Psoas muscle (tissue), 8 donors: ENCODE results near the gene SPG7. TPM values are rescaled to one million over a fixed set of nuclear protein-coding genes. Genes with fewer than 3 reads are reported as not detected.

Source experiments
- ATAC-seq, 4 donors: fragments of 200-7000 bp; cut with Tn5 transposase; one replicate each; pipeline ENCODE4 v1.9.1; 2020; ENCODE audit warnings: moderate library complexity in 3 of 4, mild to moderate bottlenecking in 2 of 4
- DNase-seq, 2 donors: peaks; one replicate each; pipeline ENCODE4 v3.0.0-alpha.2; 2020
- H3K27ac ChIP-seq: fragments of 200-600 bp; one replicate; pipeline ENCODE4 v1.8.0; 2022
- H3K27me3 ChIP-seq, 3 donors: fragments of 200-600 bp in 1 of 3; one replicate each; pipeline versions ENCODE4 v1.6.1 to v1.8.0; 2013 to 2022; ENCODE audit warnings: low read length in 2 of 3, mild to moderate bottlenecking in 2 of 3, moderate library complexity in 1 of 3; ENCODE audit not compliant: insufficient read depth in 3 of 3
- H3K36me3 ChIP-seq, 2 donors: fragments of 200-600 bp in 1 of 2; one replicate each; pipeline versions ENCODE4 v1.6.1 to v1.8.0; 2013 to 2022; ENCODE audit warnings: low read depth in 1 of 2, mild to moderate bottlenecking in 1 of 2, moderate library complexity in 1 of 2; ENCODE audit not compliant: insufficient read depth in 1 of 2
- H3K4me1 ChIP-seq: fragments of 200-600 bp; one replicate; pipeline ENCODE4 v1.8.0; 2022
- H3K4me3 ChIP-seq: fragments of 200-600 bp; one replicate; pipeline ENCODE4 v1.8.0; 2022; ENCODE audit warnings: mild to moderate bottlenecking
- H3K9me3 ChIP-seq: fragments of 200-600 bp; one replicate; pipeline ENCODE4 v1.8.0; 2022
- WGBS, 3 donors: extraction: QIAGEN DNeasy Blood & Tissue Kit; methylation state at CpG; one replicate each; pipeline versions ENCODE4 v1.1.6 to v1.1.7; 2013; 5-methylcytosine and 5-hydroxymethylcytosine counted together
- intact Hi-C, 2 donors: fragments of 100-400 bp; cut with DNase I; formaldehyde crosslinking; loops; one replicate each; pipeline versions ENCODE4 v1.11.0 to v1.14.2; 2022
- polyA plus RNA-seq, 3 donors: library from polyadenylated mRNA; stranded (reverse); fragments of 200-250 nt; gene quantifications; one replicate each; pipeline ENCODE4 v1.2.3, GENCODE V29; 2013
- total RNA-seq, 4 donors: library from RNA; stranded (reverse); fragmentation: NEBNext Ultra II Directional in 2 of 4; extraction: Animal tissue kit (Norgen Biotek cat#: 25700) in 2 of 4; gene quantifications; one replicate each; pipeline versions ENCODE4 v1.2.1 to v1.2.4, GENCODE V29; 2021 to 2023
- TF ChIP-seq, protein P1 (sequence below): fragments of 200-600 bp; IDR thresholded peaks from one replicate; pipeline ENCODE4 v1.8.0; 2022; ENCODE audit warnings: antibody characterized with exemption
- donor health status: healthy with polysubstance abuse.
- donor health status: DM: no; HTN: no; CAD: no; lungs with moderate emphysema.
- donor health status: Bipolar disorder and iron deficiency.
- donor health status: healthy.
- donor health status: DM: yes; HTN: yes; CAD: no.
- donor health status: DM: no; HTN: no; CAD: no.
- donor health status: DM: no; HTN: no; CAD: no.
- donor health status: DM: yes; HTN: yes; CAD: no.

The SPG7 gene
- total and polyA plus RNA-seq, 7 donors: 57.5 to 95.3 (median 86.8) TPM

DNA sequence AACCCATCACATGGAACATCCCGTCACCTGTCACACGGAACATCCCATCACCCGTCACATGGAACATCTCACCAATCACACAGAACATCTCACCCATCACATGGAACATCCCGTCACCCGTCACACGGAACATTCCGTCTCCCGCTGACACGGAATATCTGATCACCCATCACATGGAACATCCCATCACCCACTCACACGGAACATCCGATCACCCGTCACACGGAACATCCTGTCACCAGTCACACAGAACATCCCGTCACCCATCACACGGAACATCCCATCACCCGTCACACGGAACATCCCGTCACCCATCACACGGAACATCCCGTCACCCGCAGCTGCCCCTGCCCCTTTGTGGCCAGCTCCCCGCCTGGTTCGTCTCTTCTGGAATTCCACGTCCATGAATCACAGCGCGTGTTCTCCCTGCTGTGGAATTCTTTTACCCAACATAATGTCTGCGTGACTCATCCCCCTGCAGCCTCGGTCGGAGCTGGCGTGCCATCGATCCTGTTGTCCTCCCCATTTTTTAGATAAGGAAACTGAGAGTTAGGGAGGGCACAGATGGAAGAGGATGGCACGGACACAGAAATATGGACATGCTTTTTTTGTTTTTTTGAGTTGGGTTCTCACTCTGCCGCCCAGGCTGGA is 73.0 kb downstream of the SPG7 start:
- ATAC-seq (no peak), DNase-seq (no peak)
- no peaks in the 10 kb centered on the region for H3K36me3 ChIP-seq
- H3K9me3 ChIP-seq: no peaks in the 10 kb centered on the region
- peaks cover 0 to 25% (median 10%) of the 10 kb centered on the region in 3 donors for H3K27me3 ChIP-seq
- intact Hi-C loops: no loop called here
- H3K4me1 ChIP-seq: no peaks in the 10 kb centered on the region
- WGBS, 3 donors: 83 to 89% (median 88%) methylated on average over 33 of the region's 33 CpGs
- no peak overlapping the region for H3K27ac ChIP-seq
- TF ChIP-seq, protein P1, sequence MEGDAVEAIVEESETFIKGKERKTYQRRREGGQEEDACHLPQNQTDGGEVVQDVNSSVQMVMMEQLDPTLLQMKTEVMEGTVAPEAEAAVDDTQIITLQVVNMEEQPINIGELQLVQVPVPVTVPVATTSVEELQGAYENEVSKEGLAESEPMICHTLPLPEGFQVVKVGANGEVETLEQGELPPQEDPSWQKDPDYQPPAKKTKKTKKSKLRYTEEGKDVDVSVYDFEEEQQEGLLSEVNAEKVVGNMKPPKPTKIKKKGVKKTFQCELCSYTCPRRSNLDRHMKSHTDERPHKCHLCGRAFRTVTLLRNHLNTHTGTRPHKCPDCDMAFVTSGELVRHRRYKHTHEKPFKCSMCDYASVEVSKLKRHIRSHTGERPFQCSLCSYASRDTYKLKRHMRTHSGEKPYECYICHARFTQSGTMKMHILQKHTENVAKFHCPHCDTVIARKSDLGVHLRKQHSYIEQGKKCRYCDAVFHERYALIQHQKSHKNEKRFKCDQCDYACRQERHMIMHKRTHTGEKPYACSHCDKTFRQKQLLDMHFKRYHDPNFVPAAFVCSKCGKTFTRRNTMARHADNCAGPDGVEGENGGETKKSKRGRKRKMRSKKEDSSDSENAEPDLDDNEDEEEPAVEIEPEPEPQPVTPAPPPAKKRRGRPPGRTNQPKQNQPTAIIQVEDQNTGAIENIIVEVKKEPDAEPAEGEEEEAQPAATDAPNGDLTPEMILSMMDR: no peak
- no peak overlapping the region for H3K4me3 ChIP-seq

DNA sequence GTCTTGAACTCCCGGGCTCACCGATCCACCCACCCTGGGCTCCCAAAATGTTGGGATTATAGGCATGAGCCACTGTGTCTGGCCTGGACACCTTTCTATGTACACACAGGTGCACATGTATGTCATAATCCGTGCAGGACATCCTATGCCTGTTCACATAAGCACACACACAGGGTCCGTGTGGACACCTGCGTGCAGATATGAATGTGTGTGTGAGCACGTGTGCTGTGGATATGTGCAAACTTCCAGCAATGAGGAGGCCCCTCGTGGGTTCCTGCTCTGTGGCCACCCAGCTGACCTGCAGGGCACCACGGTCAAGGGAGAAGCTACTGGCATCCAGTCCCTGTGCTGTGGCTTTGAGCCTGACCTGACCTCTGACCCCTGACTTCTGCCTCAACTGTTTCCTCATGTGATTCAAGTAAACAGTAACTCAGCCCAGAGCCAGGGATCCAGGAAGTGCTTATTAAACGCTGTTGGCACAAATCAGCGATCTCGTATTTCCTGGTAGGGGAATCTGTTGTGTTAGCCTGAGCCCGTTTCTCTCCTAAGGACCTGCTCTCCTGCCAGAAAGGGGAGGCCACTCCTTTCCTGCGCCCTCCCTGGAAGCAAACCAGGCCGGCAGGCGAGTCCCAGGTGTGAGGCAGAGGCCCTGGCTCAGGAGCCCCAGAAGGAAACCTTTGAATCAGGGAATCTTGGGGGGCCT is 73.8 kb downstream of the SPG7 start:
- Histone ChIP-seq H3K27me3 (peaks cover 0 to 17% (median 8%) of the 10 kb centered on the region in 3 donors), H3K27ac (no peak overlapping the region), H3K9me3 (no peaks in the 10 kb centered on the region), H3K4me1 (no peaks in the 10 kb centered on the region), H3K4me3 (no peak overlapping the region), H3K36me3 (no peaks in the 10 kb centered on the region)
- TF ChIP-seq, protein P1: no peak
- no peak for ATAC-seq
- DNase-seq: no peak
- WGBS, 3 donors: 54 to 64% (median 57%) methylated on average over 15 of the region's 15 CpGs
- intact Hi-C loops: no loop called here

DNA sequence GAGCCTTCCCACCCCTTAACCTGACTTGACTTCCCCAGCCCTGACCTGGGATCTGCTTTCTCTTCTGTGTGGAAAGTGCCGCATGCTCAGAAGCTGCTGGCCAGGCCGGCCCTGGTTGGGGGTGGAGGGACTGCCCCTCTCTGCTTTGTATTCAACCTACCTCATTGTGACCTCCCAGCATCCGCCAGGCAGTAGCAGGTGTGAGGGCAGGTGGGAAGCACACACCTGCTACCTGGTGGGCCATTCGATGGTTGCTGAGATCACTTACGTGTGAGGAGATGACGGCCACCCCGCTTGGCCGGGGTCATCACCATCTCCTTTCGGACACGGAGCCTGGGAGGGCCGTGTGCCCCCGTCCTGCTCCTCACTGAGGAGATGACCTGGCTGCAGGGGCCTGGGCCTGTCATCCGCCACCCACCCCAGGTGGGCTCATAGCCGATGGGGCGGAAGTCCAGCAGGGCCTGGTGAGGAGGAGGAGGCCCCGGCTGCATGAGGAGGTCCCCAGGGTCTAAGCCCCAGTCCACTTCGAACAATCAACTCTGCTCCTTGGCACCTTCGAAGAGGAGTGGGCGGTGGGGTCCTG is 74.5 kb downstream of the SPG7 start:
- H3K27ac ChIP-seq: no peak overlapping the region
- H3K36me3 ChIP-seq: no peaks in the 10 kb centered on the region
- intact Hi-C loops: no loop called here
- DNase-seq (no peak), ATAC-seq (no peak)
- peaks cover 0 to 10% (median 3%) of the 10 kb centered on the region in 3 donors for H3K27me3 ChIP-seq
- 85 to 90% (median 90%) methylated on average over 18 to 19 of the region's 19 CpGs for WGBS, 3 donors
- no peaks in the 10 kb centered on the region for H3K9me3 ChIP-seq
- no peaks in the 10 kb centered on the region for H3K4me1 ChIP-seq
- no peak overlapping the region for H3K4me3 ChIP-seq
- TF ChIP-seq, protein P1: no peak

DNA sequence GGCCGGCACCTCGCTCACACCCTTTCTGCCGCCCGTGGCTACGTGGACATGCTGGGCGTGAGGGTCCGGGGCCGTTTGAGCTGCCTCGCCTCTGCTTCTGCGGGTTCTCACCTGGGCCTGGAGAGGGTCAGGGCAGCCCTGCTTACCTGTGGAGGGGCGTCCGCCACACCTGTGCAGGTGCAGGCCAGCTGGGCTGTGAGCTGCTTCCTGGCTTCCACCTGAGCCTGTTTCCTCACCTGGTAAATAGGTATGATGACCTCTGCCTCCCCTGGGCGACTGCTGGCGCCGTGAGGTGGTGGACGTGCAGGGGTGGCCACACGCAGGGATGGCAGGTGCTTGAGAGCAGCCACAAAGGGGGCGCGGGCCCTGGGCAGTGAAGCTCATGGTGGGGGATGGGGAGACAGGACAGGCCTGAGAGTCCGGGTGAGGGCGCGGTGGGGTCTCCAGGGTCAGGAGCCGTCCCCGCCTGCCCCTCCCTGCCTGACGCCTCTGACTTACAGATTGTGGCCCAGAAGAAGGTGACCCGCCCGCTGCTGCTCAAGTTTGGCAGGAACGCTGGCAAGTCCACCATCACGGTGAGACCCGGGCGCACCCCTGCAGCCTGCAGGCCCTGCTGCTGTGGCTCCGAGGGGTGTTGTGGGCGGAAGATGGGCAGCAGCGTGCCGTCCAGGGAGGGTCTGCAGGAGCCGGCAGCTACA is 75.1 kb downstream of the SPG7 start:
- peaks cover 0 to 5% (median 3%) of the 10 kb centered on the region in 3 donors for H3K27me3 ChIP-seq
- ATAC-seq (peak in 1 of 4 donors; percentile 26), DNase-seq (no peak)
- no peaks in the 10 kb centered on the region for H3K9me3 ChIP-seq
- H3K36me3 ChIP-seq: no peaks in the 10 kb centered on the region
- TF ChIP-seq, protein P1: no peak
- WGBS, 3 donors: 83 to 88% (median 86%) methylated on average over 35 to 36 of the region's 36 CpGs
- no peak overlapping the region for H3K4me3 ChIP-seq
- intact Hi-C loops: no loop called here
- no peaks in the 10 kb centered on the region for H3K4me1 ChIP-seq
- H3K27ac ChIP-seq: no peak overlapping the region
